Ascending aorta (tissue), 2 donors: ENCODE measurements around the gene AMT. TPM values are rescaled to one million over a fixed set of nuclear protein-coding genes. Genes with fewer than 3 reads are reported as not detected.
"Not testable (repeated sequence)": the region's sequence is repeated elsewhere in the genome, so short reads cannot be mapped to it uniquely, and the experiment has no call there.

Experiments used
- DNase-seq, 2 donors: peaks; one replicate each; pipeline ENCODE4 v3.0.0-alpha.2; 2019; ENCODE audit warnings: low spot score in 2 of 2
- H3K27ac ChIP-seq, 2 donors: fragments of 200-600 bp; sonication (generic); one replicate each; pipeline ENCODE4 v1.5.1; 2016 to 2017; ENCODE audit warnings: mild to moderate bottlenecking in 1 of 2
- H3K27me3 ChIP-seq: fragments of 200-600 bp; sonication (generic); one replicate; pipeline ENCODE4 v1.5.1; 2017
- H3K36me3 ChIP-seq, 2 donors: fragments of 200-600 bp; sonication (generic); one replicate each; pipeline ENCODE4 v1.5.1; 2016
- H3K4me1 ChIP-seq, 2 donors: fragments of 200-600 bp; sonication (generic); one replicate each; pipeline ENCODE4 v1.5.1; 2016 to 2017; ENCODE audit warnings: mild to moderate bottlenecking in 1 of 2
- H3K4me3 ChIP-seq, 2 donors: fragments of 200-600 bp; sonication (generic); one replicate each; pipeline ENCODE4 v1.5.1; 2016 to 2017; ENCODE audit warnings: mild to moderate bottlenecking in 1 of 2
- H3K9me3 ChIP-seq, 2 donors: fragments of 200-600 bp; sonication (generic); one replicate each; pipeline ENCODE4 v1.5.1; 2016
- CTCF ChIP-seq, 3 experiments: fragments of 200-600 bp in 2 of 3; fragments of 450-650 bp in 1 of 3; sonication (generic) in 2 of 3; IDR thresholded peaks; one replicate each; pipeline ENCODE4 v1.5.1; 2016 to 2019; ENCODE audit warnings: antibody characterized with exemption in 3 of 3, mild to moderate bottlenecking in 1 of 3, moderate library complexity in 1 of 3
- intact Hi-C: fragments of 100-400 bp; cut with DNase I; formaldehyde crosslinking; loops from one replicate; pipeline ENCODE4 v1.15.1; 2023
- total RNA-seq: library from RNA; depleted of rRNA; stranded (reverse); fragments of >200 nt; gene quantifications from one replicate; pipeline ENCODE4 v1.1.0, GENCODE V29; 2016

Gene AMT
- total RNA-seq, 1 donor from 2014 or later, result not detected

- DNase-seq, result no peak
- Histone ChIP-seq H3K36me3 (peaks cover 6 to 7% of the 10 kb centered on the region in 2 donors), H3K4me1 (peaks cover 4 to 53% of the 10 kb centered on the region in 2 donors), H3K9me3 (no peaks in the 10 kb centered on the region), H3K27me3 (no peaks in the 10 kb centered on the region), H3K4me3 (peak overlapping the region; percentile 80 to 97), H3K27ac (peak overlapping the region; percentile 97 to 99)
- no peak for TF ChIP-seq CTCF (IDR thresholded peaks at IDR 0.05)
- intact Hi-C loops, result loop anchor here (5.0 kb wide), 4 partner anchors 37 to 403 kb away; partner anchors contain the start of genes USP4 and WDR6
Measured at GRCh38 chr3:49410066-49410845, 12.0 kb downstream of the AMT start.

GRCh38 chr3:49406571-49407565, 15.4 kb downstream of the AMT start:
- DNase-seq, result no peak
- peak overlapping the region; percentile 0 to 33 for H3K4me3 ChIP-seq
- no peaks in the 10 kb centered on the region for H3K27me3 ChIP-seq
- intact Hi-C loops, result no loop called here
- no peaks in the 10 kb centered on the region for H3K9me3 ChIP-seq
- peaks cover 4 to 43% of the 10 kb centered on the region in 2 donors for H3K4me1 ChIP-seq
- no peak for TF ChIP-seq CTCF (IDR thresholded peaks at IDR 0.05)
- H3K36me3 ChIP-seq, result peaks cover 5 to 12% of the 10 kb centered on the region in 2 donors
- peak overlapping the region; percentile 53 to 67 for H3K27ac ChIP-seq

- peaks cover 4 to 47% of the 10 kb centered on the region in 2 donors for H3K4me1 ChIP-seq
- peaks cover 7 to 21% of the 10 kb centered on the region in 2 donors for H3K36me3 ChIP-seq
- H3K9me3 ChIP-seq, intact Hi-C loops, DNase-seq, H3K27me3 ChIP-seq: not testable (repeated sequence)
- H3K27ac ChIP-seq, result peak overlapping the region; percentile 26 to 67
- H3K4me3 ChIP-seq, result peak overlapping the region in 1 of 2 donors; percentile 33
Measured at GRCh38 chr3:49405570-49405969, 16.7 kb downstream of the AMT start.

- intact Hi-C loops, result no loop called here
- no peak for TF ChIP-seq CTCF (IDR thresholded peaks at IDR 0.05)
- H3K27me3 ChIP-seq, result no peaks in the 10 kb centered on the region
- DNase-seq, result no peak
- peaks cover 6 to 38% of the 10 kb centered on the region in 2 donors for H3K4me1 ChIP-seq
- H3K9me3 ChIP-seq, result no peaks in the 10 kb centered on the region
- no peak overlapping the region for H3K27ac ChIP-seq
- no peak overlapping the region for H3K4me3 ChIP-seq
- peaks cover 7 to 21% of the 10 kb centered on the region in 2 donors for H3K36me3 ChIP-seq
Measured at GRCh38 chr3:49403891-49404290, 18.4 kb downstream of the AMT start.

- Histone ChIP-seq H3K4me3 (no peak overlapping the region), H3K4me1 (peaks cover 6 to 38% of the 10 kb centered on the region in 2 donors), H3K27ac (no peak overlapping the region), H3K9me3 (no peaks in the 10 kb centered on the region), H3K36me3 (peaks cover 7 to 25% of the 10 kb centered on the region in 2 donors), H3K27me3 (no peaks in the 10 kb centered on the region)
- intact Hi-C loops, result no loop called here
- TF ChIP-seq CTCF (IDR thresholded peaks at IDR 0.05), result no peak
- no peak for DNase-seq
Measured at GRCh38 chr3:49401766-49402165, 20.5 kb downstream of the AMT start.
